Brain microvascular endothelial cell (primary cell): ENCODE measurements around the gene PFKL.

Source experiments
- DNase-seq: peaks from one replicate; pipeline ENCODE4 v3.0.0-alpha.2; 2020
- H3K27ac ChIP-seq: fragments of 250-450 bp; sonication (Bioruptor Pico); 2 replicates; pipeline ENCODE4 v1.5.1; 2020; ENCODE audit warnings: mild to moderate bottlenecking, moderate library complexity
- H3K27me3 ChIP-seq: fragments of 250-450 bp; sonication (Bioruptor Pico); replicated peaks from 2 replicates; pipeline ENCODE4 v1.5.1; 2020; ENCODE audit warnings: mild to moderate bottlenecking
- H3K36me3 ChIP-seq: fragments of 250-450 bp; sonication (Bioruptor Pico); replicated peaks from 2 replicates; pipeline ENCODE4 v1.5.1; 2020; ENCODE audit warnings: mild to moderate bottlenecking
- H3K4me3 ChIP-seq: 2 replicates; pipeline ENCODE4 v1.5.1; 2011; ENCODE audit warnings: low read depth, mild to moderate bottlenecking, control low read depth, low read length, moderate library complexity
- CTCF ChIP-seq: IDR thresholded peaks from 2 replicates; pipeline ENCODE4 v1.5.1; 2011; ENCODE audit warnings: low read depth, mild to moderate bottlenecking, moderate library complexity, low read length, control low read depth, inconsistent platforms; ENCODE audit errors: missing control alignments
- in situ Hi-C: cut with HindIII; loops from 2 replicates; pipeline ENCODE4 v1.10.0; 2017; ENCODE audit warnings: low sequenced_read_pairs, low pct_ligation_motif_present

PFKL gene

GRCh38 chr21:44292812-44293195, 7.0 kb upstream of the PFKL start:
- H3K36me3 ChIP-seq = no peaks in the 10 kb centered on the region
- TF ChIP-seq CTCF = no peak
- H3K27me3 ChIP-seq = no peaks in the 10 kb centered on the region
- in situ Hi-C loops = no loop called here
- no peak overlapping the region for H3K4me3 ChIP-seq
- H3K27ac ChIP-seq = no peak overlapping the region
- no peak for DNase-seq

- no peak for DNase-seq
- Histone ChIP-seq H3K36me3 (no peaks in the 10 kb centered on the region), H3K27ac (no peak overlapping the region), H3K27me3 (no peaks in the 10 kb centered on the region), H3K4me3 (no peak overlapping the region)
- in situ Hi-C loops = no loop called here
- no peak for TF ChIP-seq CTCF
Measured at GRCh38 chr21:44293551-44294231, 6.2 kb upstream of the PFKL start.

DNA sequence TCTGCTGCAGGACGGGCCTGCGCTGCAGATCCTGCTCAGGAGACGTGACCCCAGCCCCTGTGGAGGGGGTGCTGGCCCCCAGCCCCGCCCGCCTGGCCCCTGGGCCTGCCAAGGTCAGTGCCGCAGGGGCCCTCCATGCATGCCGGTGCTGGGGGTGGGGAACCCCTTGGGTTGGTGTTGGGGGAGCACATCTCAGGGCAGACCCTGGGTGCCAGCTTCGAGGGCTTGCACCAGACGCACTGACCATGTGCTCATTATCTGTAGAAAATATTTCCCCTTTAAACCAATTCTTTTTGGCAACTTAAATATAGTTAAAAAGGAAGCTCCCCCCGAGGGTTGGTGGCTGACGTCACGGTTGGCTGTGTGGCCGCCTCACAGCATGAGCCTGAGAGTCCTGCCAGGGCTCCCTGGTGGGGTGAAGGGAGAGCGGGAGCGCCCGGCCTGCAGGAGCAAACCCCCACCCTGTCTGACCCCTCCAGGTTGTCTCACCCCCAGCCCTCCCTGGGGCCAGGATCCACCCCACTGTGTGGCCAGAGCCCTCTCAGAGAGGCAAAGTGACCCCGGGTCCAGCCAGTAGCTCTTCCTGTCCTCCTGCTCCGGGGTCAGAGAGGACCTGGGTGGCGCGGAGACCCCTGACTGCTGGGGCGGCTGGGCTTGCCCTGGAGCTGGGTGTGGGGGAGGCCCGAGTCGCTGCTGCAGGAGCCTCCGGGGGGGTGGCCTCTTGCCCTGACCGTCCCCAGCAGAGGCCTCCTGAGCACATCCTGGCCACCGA, 5.3 kb upstream of the PFKL start:
- in situ Hi-C loops = no loop called here
- no peaks in the 10 kb centered on the region for H3K36me3 ChIP-seq
- DNase-seq = peak; percentile 40
- H3K4me3 ChIP-seq = no peak overlapping the region
- H3K27ac ChIP-seq = no peak overlapping the region
- TF ChIP-seq CTCF = no peak
- H3K27me3 ChIP-seq = no peaks in the 10 kb centered on the region

- in situ Hi-C loops = no loop called here
- Histone ChIP-seq H3K36me3 (no peaks in the 10 kb centered on the region), H3K4me3 (no peak overlapping the region), H3K27me3 (no peaks in the 10 kb centered on the region), H3K27ac (no peak overlapping the region)
- no peak for DNase-seq
- no peak for TF ChIP-seq CTCF
Measured at GRCh38 chr21:44295163-44295573, 4.7 kb upstream of the PFKL start.

GRCh38 chr21:44295646-44296045, 4.2 kb upstream of the PFKL start:
- Histone ChIP-seq H3K27me3 (no peaks in the 10 kb centered on the region), H3K36me3 (no peaks in the 10 kb centered on the region), H3K4me3 (no peak overlapping the region), H3K27ac (no peak overlapping the region)
- in situ Hi-C loops = no loop called here
- no peak for DNase-seq
- no peak for TF ChIP-seq CTCF
